HEK293 (cell line): ENCODE results near the gene ACACB.
A peak's percentile ranks its signal among the peaks of the same experiment; 100 is the strongest.

ENCODE experiments used
- AEBP2 ChIP-seq: fragments of 450-650 bp; formaldehyde crosslinking; IDR thresholded peaks from 2 replicates; pipeline ENCODE4 v1.5.1; 2016; ENCODE audit warnings: missing biosample characterization, missing genetic modification characterization, borderline replicate concordance
- GLIS2 ChIP-seq: fragments of 450-650 bp; formaldehyde crosslinking; IDR thresholded peaks from 2 replicates; pipeline ENCODE4 v1.5.1; 2016; ENCODE audit warnings: missing biosample characterization, missing genetic modification characterization
- KLF16 ChIP-seq: fragments of 450-650 bp; formaldehyde crosslinking; IDR thresholded peaks from 2 replicates; pipeline ENCODE4 v1.5.1; 2017; ENCODE audit warnings: missing biosample characterization, missing genetic modification characterization
- KLF8 ChIP-seq: fragments of 450-650 bp; formaldehyde crosslinking; IDR thresholded peaks from 2 replicates; pipeline ENCODE4 v1.5.1; 2016; ENCODE audit warnings: missing biosample characterization, missing genetic modification characterization
- KLF9 ChIP-seq: fragments of 450-650 bp; formaldehyde crosslinking; IDR thresholded peaks from 2 replicates; pipeline ENCODE4 v1.5.1; 2016; ENCODE audit warnings: missing biosample characterization, missing genetic modification characterization, low read depth
- MEIS1 ChIP-seq: sonication (generic); formaldehyde crosslinking; IDR thresholded peaks from 2 replicates; pipeline ENCODE4 v1.8.1; 2022; ENCODE audit warnings: missing genetic modification reagents, mild to moderate bottlenecking, borderline replicate concordance
- SCRT2 ChIP-seq: fragments of 450-650 bp; formaldehyde crosslinking; IDR thresholded peaks from 2 replicates; pipeline ENCODE4 v1.5.1; 2016; ENCODE audit warnings: missing biosample characterization, missing genetic modification characterization
- SP2 ChIP-seq: fragments of 450-650 bp; formaldehyde crosslinking; IDR thresholded peaks from 2 replicates; pipeline ENCODE4 v1.5.1; 2016; ENCODE audit warnings: missing biosample characterization, missing genetic modification characterization
- ZBTB1 ChIP-seq: fragments of 450-650 bp; formaldehyde crosslinking; IDR thresholded peaks from 2 replicates; pipeline ENCODE4 v1.5.1; 2016; ENCODE audit warnings: missing biosample characterization, missing genetic modification characterization
- ZBTB17 ChIP-seq: fragments of 450-650 bp; formaldehyde crosslinking; IDR thresholded peaks from 2 replicates; pipeline ENCODE4 v1.5.1; 2016; ENCODE audit warnings: missing biosample characterization, missing genetic modification characterization
- ZBTB6 ChIP-seq: fragments of 450-650 bp; formaldehyde crosslinking; IDR thresholded peaks from 2 replicates; pipeline ENCODE4 v1.5.1; 2017; ENCODE audit warnings: missing biosample characterization, missing genetic modification characterization
- ZBTB8A ChIP-seq: fragments of 450-650 bp; formaldehyde crosslinking; IDR thresholded peaks from 2 replicates; pipeline ENCODE4 v1.5.1; 2016; ENCODE audit warnings: missing biosample characterization, missing genetic modification characterization
- ZEB2 ChIP-seq: fragments of 450-650 bp; formaldehyde crosslinking; IDR thresholded peaks from 2 replicates; pipeline ENCODE4 v1.5.1; 2016; ENCODE audit warnings: missing biosample characterization, missing genetic modification characterization
- ZFP41 ChIP-seq: fragments of 450-650 bp; formaldehyde crosslinking; IDR thresholded peaks from 2 replicates; pipeline ENCODE4 v1.5.1; 2016; ENCODE audit warnings: missing biosample characterization, missing genetic modification characterization, borderline replicate concordance
- ZNF184 ChIP-seq: fragments of 450-650 bp; IDR thresholded peaks from 2 replicates; pipeline ENCODE4 v1.5.1; 2018; ENCODE audit warnings: missing biosample characterization, mild to moderate bottlenecking, missing genetic modification characterization
- ZNF354C ChIP-seq: fragments of 450-650 bp; formaldehyde crosslinking; IDR thresholded peaks from 2 replicates; pipeline ENCODE4 v1.5.1; 2016; ENCODE audit warnings: missing biosample characterization, missing genetic modification characterization, low read depth, borderline replicate concordance
- ZNF366 ChIP-seq: fragments of 450-650 bp; formaldehyde crosslinking; conservative IDR thresholded peaks from 2 replicates; pipeline ENCODE4 v1.5.1; 2016; ENCODE audit warnings: missing biosample characterization, missing genetic modification characterization
- ZNF501 ChIP-seq: fragments of 450-650 bp; formaldehyde crosslinking; IDR thresholded peaks from 2 replicates; pipeline ENCODE4 v1.5.1; 2016; ENCODE audit warnings: missing biosample characterization, missing genetic modification characterization
- ZNF514 ChIP-seq: fragments of 450-650 bp; formaldehyde crosslinking; IDR thresholded peaks from 2 replicates; pipeline ENCODE4 v1.5.1; 2016; ENCODE audit warnings: missing biosample characterization, missing genetic modification characterization
- ZNF549 ChIP-seq: fragments of 450-650 bp; IDR thresholded peaks from 2 replicates; pipeline ENCODE4 v1.5.1; 2018; ENCODE audit warnings: missing biosample characterization, missing genetic modification characterization, mild to moderate bottlenecking, inconsistent platforms, moderate library complexity
- ZNF558 ChIP-seq: fragments of 450-650 bp; formaldehyde crosslinking; IDR thresholded peaks from 2 replicates; pipeline ENCODE4 v1.5.1; 2016; ENCODE audit warnings: missing biosample characterization, missing genetic modification characterization
- ZNF561 ChIP-seq: fragments of 450-650 bp; IDR thresholded peaks from 2 replicates; pipeline ENCODE4 v1.5.1; 2018; ENCODE audit warnings: missing biosample characterization, missing genetic modification characterization, borderline replicate concordance
- ZNF600 ChIP-seq: fragments of 450-650 bp; formaldehyde crosslinking; IDR thresholded peaks from 2 replicates; pipeline ENCODE4 v1.5.1; 2016; ENCODE audit warnings: missing biosample characterization, missing genetic modification characterization
- ZNF621 ChIP-seq: fragments of 450-650 bp; formaldehyde crosslinking; IDR thresholded peaks from 2 replicates; pipeline ENCODE4 v1.5.1; 2017; ENCODE audit warnings: missing biosample characterization, missing genetic modification characterization
- ZNF624 ChIP-seq: fragments of 450-650 bp; formaldehyde crosslinking; IDR thresholded peaks from 2 replicates; pipeline ENCODE4 v1.5.1; 2017; ENCODE audit warnings: missing biosample characterization, missing genetic modification characterization
- ZNF843 ChIP-seq: fragments of 450-650 bp; formaldehyde crosslinking; IDR thresholded peaks from 2 replicates; pipeline ENCODE4 v1.5.1; 2016; ENCODE audit warnings: missing biosample characterization, missing genetic modification characterization
- TF ChIP-seq, protein P1 (sequence below): fragments of 450-650 bp; formaldehyde crosslinking; IDR thresholded peaks from 2 replicates; pipeline ENCODE4 v1.5.1; 2016; ENCODE audit warnings: missing biosample characterization, missing genetic modification characterization
- TF ChIP-seq, protein P2 (sequence below): fragments of 450-650 bp; formaldehyde crosslinking; IDR thresholded peaks from 2 replicates; pipeline ENCODE4 v1.5.1; 2017; ENCODE audit warnings: missing biosample characterization, mild to moderate bottlenecking, missing genetic modification characterization, moderate library complexity
- TF ChIP-seq, protein P3 (sequence below): fragments of 450-650 bp; formaldehyde crosslinking; IDR thresholded peaks from 2 replicates; pipeline ENCODE4 v1.5.1; 2016; ENCODE audit warnings: missing biosample characterization, missing genetic modification characterization
- TF ChIP-seq, protein P4 (sequence below): fragments of 450-650 bp; formaldehyde crosslinking; IDR thresholded peaks from 2 replicates; pipeline ENCODE4 v1.5.1; 2017; ENCODE audit warnings: missing biosample characterization, missing genetic modification characterization

Gene ACACB

DNA sequence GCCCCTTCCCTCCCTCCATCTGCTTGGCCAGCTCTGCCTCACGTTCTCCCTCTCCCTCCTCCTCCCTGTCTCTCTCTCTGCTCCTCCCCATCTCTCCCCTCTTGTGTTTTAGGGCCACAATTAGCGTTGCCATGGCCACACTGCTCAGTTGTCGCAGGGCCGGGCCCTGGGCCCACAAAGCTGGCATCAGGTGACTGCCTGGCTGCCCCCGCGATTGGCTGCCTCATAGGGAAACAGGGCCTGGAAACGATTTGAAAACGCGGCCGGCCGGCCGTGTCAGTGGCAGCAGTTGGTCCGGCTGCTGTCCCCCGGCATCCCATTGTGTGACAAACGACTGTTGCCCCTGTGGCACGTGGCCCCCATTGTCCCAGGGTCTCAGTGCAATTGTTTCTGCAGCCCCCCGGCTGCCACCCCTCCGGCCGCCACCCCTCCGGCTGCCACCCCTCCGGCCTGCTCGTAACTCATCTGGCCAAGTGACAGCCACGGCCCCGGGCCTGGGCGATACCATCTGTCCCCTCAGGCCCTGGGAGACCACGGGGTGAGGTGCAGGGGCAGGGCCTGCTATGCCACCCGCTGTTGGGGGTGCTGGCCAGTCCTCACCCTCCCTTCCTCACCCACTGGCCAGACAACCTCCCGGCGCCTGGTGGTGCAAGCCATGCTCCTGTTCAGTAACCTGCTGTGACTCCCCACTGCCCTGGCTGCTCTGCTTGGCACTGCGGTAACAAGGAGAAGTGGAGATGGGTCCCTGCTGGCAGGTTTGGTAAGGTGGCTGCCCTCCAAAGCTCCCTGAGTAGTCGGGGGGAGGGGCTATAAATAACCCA is 175.3 kb downstream of the ACACB start (continued):
- 0 out of 2 replicates have a peak, but pooled peaks have one; percentile 12 for TF ChIP-seq KLF8 (tag by site-specific recombination)
- peak; percentile 57; the same call in 1 of the 2 replicates for TF ChIP-seq ZBTB17
- TF ChIP-seq, protein P1, sequence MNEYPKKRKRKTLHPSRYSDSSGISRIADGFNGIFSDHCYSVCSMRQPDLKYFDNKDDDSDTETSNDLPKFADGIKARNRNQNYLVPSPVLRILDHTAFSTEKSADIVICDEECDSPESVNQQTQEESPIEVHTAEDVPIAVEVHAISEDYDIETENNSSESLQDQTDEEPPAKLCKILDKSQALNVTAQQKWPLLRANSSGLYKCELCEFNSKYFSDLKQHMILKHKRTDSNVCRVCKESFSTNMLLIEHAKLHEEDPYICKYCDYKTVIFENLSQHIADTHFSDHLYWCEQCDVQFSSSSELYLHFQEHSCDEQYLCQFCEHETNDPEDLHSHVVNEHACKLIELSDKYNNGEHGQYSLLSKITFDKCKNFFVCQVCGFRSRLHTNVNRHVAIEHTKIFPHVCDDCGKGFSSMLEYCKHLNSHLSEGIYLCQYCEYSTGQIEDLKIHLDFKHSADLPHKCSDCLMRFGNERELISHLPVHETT, result no peak
- TF ChIP-seq, protein P2, sequence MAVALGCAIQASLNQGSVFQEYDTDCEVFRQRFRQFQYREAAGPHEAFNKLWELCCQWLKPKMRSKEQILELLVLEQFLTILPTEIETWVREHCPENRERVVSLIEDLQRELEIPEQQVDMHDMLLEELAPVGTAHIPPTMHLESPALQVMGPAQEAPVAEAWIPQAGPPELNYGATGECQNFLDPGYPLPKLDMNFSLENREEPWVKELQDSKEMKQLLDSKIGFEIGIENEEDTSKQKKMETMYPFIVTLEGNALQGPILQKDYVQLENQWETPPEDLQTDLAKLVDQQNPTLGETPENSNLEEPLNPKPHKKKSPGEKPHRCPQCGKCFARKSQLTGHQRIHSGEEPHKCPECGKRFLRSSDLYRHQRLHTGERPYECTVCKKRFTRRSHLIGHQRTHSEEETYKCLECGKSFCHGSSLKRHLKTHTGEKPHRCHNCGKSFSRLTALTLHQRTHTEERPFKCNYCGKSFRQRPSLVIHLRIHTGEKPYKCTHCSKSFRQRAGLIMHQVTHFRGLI (tag by site-specific recombination), result peak; percentile 43; the same call in 1 of the 2 replicates
- TF ChIP-seq ZNF354C (tag by site-specific recombination), result no peak
- TF ChIP-seq ZNF549, result no peak
- TF ChIP-seq MEIS1 (CRISPR knock-in tag), result no peak
- TF ChIP-seq, protein P3, sequence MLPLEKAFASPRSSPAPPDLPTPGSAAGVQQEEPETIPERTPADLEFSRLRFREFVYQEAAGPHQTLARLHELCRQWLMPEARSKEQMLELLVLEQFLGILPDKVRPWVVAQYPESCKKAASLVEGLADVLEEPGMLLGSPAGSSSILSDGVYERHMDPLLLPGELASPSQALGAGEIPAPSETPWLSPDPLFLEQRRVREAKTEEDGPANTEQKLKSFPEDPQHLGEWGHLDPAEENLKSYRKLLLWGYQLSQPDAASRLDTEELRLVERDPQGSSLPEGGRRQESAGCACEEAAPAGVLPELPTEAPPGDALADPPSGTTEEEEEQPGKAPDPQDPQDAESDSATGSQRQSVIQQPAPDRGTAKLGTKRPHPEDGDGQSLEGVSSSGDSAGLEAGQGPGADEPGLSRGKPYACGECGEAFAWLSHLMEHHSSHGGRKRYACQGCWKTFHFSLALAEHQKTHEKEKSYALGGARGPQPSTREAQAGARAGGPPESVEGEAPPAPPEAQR (tag by site-specific recombination), result no peak
- TF ChIP-seq ZNF514 (tag by site-specific recombination), result no peak
- no peak for TF ChIP-seq AEBP2
- TF ChIP-seq ZNF843 (tag by site-specific recombination), result no peak
- no peak for TF ChIP-seq ZBTB6 (tag by site-specific recombination)
- TF ChIP-seq ZNF624 (tag by site-specific recombination), result no peak
- peak; percentile 37; the same call in 1 of the 2 replicates for TF ChIP-seq ZEB2 (tag by site-specific recombination)
- TF ChIP-seq KLF9 (tag by site-specific recombination), result peak; percentile 39; the same call in 1 of the 2 replicates
- TF ChIP-seq ZNF561 (tag by site-specific recombination), result peak; percentile 64; the same call in 1 of the 2 replicates
- TF ChIP-seq ZFP41 (tag by site-specific recombination), result no peak
- TF ChIP-seq, protein P4, sequence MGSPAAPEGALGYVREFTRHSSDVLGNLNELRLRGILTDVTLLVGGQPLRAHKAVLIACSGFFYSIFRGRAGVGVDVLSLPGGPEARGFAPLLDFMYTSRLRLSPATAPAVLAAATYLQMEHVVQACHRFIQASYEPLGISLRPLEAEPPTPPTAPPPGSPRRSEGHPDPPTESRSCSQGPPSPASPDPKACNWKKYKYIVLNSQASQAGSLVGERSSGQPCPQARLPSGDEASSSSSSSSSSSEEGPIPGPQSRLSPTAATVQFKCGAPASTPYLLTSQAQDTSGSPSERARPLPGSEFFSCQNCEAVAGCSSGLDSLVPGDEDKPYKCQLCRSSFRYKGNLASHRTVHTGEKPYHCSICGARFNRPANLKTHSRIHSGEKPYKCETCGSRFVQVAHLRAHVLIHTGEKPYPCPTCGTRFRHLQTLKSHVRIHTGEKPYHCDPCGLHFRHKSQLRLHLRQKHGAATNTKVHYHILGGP (tag by site-specific recombination), result no peak
- TF ChIP-seq ZNF600 (tag by site-specific recombination), result 0 out of 2 replicates have a peak, but pooled peaks have one; percentile 11
- no peak for TF ChIP-seq ZBTB1
- 0 out of 2 replicates have a peak, but pooled peaks have one; percentile 18 for TF ChIP-seq SCRT2 (tag by site-specific recombination)
- no peak for TF ChIP-seq ZNF184 (tag by site-specific recombination)
- TF ChIP-seq KLF16 (tag by site-specific recombination), result 0 out of 2 replicates have a peak, but pooled peaks have one; percentile 35
- no peak for TF ChIP-seq ZNF558 (tag by site-specific recombination)
- TF ChIP-seq GLIS2 (tag by site-specific recombination), result peak; percentile 94
- peak; percentile 46; the same call in 1 of the 2 replicates for TF ChIP-seq ZBTB8A (tag by site-specific recombination)
- TF ChIP-seq SP2, result peak; percentile 65
- TF ChIP-seq ZNF621 (tag by site-specific recombination), result no peak
- TF ChIP-seq ZNF501 (tag by site-specific recombination), result peak; percentile 55; the same call in 1 of the 2 replicates
- TF ChIP-seq ZNF366 (tag by site-specific recombination), result no peak
